Adipocyte (in vitro differentiated cells): ENCODE data around the gene USH2A.
A peak's percentile ranks its signal among the peaks of the same experiment; 100 is the strongest.

Experiments
- DNase-seq: peaks from one replicate; pipeline ENCODE4 v3.0.0-alpha.2; 2015; ENCODE audit warnings: low read depth
- H3K27me3 ChIP-seq: replicated peaks from 2 replicates; pipeline ENCODE4 v1.7.0; 2013; ENCODE audit warnings: mild to moderate bottlenecking, low read length, moderate library complexity; ENCODE audit not compliant: control insufficient read depth, insufficient read depth
- H3K36me3 ChIP-seq: 2 replicates; pipeline ENCODE4 v1.7.0; 2013; ENCODE audit warnings: low read length, mild to moderate bottlenecking, moderate library complexity; ENCODE audit not compliant: control insufficient read depth, insufficient read depth, severe bottlenecking
- H3K4me1 ChIP-seq: 2 replicates; pipeline ENCODE4 v1.7.0; 2013; ENCODE audit warnings: mild to moderate bottlenecking, low read length, moderate library complexity; ENCODE audit not compliant: control insufficient read depth, insufficient read depth
- H3K4me3 ChIP-seq: 2 replicates; pipeline ENCODE4 v1.7.0; 2013; ENCODE audit warnings: mild to moderate bottlenecking, low read length, moderate library complexity
- H3K9ac ChIP-seq: 2 replicates; pipeline ENCODE4 v1.7.0; 2013; ENCODE audit warnings: mild to moderate bottlenecking, low read length, moderate library complexity
- H3K9me3 ChIP-seq: 2 replicates; pipeline ENCODE4 v1.7.0; 2013; ENCODE audit warnings: mild to moderate bottlenecking, low read length, moderate library complexity; ENCODE audit not compliant: control insufficient read depth

Gene USH2A

GRCh38 chr1:215704089-215704860 is 719.0 kb downstream of the USH2A start:
- Histone ChIP-seq H3K4me1 (peaks cover 4% of the 10 kb centered on the region), H3K9ac (no peak overlapping the region), H3K4me3 (no peak overlapping the region), H3K9me3 (peaks cover 2% of the 10 kb centered on the region), H3K27me3 (no peaks in the 10 kb centered on the region), H3K36me3 (no peaks in the 10 kb centered on the region)
- DNase-seq: peak; percentile 76

DNA sequence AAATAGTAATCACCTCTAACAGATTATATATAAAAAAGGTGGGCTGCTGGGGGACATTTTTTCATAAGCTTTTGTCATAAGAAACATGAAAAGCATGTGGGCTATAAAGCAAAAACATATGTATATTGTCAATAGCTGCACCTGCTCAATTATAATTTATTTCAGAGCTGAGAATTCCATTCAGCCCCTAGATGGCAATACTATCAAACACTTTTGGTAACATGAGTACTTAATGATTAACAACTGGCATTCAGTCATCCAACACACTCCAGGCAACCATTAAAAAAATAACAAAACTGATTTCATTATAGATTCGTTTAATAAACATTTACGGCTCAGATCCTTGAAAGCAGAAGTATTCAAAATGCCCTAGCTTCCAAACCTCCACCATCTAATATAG is 741.0 kb downstream of the USH2A start:
- DNase-seq: peak; percentile 15
- no peaks in the 10 kb centered on the region for H3K4me1 ChIP-seq
- H3K36me3 ChIP-seq: no peaks in the 10 kb centered on the region
- no peak overlapping the region for H3K9ac ChIP-seq
- H3K4me3 ChIP-seq: no peak overlapping the region
- no peaks in the 10 kb centered on the region for H3K27me3 ChIP-seq
- no peaks in the 10 kb centered on the region for H3K9me3 ChIP-seq

GRCh38 chr1:215681041-215681440 is 742.2 kb downstream of the USH2A start:
- Histone ChIP-seq H3K4me1 (no peaks in the 10 kb centered on the region), H3K4me3 (no peak overlapping the region), H3K9me3 (no peaks in the 10 kb centered on the region), H3K27me3 (no peaks in the 10 kb centered on the region), H3K36me3 (no peaks in the 10 kb centered on the region), H3K9ac (no peak overlapping the region)
- DNase-seq: peak; percentile 28

GRCh38 chr1:215679231-215679630 is 744.0 kb downstream of the USH2A start:
- Histone ChIP-seq H3K4me1 (no peaks in the 10 kb centered on the region), H3K4me3 (no peak overlapping the region), H3K27me3 (no peaks in the 10 kb centered on the region), H3K36me3 (no peaks in the 10 kb centered on the region), H3K9ac (no peak overlapping the region), H3K9me3 (no peaks in the 10 kb centered on the region)
- no peak for DNase-seq

DNA sequence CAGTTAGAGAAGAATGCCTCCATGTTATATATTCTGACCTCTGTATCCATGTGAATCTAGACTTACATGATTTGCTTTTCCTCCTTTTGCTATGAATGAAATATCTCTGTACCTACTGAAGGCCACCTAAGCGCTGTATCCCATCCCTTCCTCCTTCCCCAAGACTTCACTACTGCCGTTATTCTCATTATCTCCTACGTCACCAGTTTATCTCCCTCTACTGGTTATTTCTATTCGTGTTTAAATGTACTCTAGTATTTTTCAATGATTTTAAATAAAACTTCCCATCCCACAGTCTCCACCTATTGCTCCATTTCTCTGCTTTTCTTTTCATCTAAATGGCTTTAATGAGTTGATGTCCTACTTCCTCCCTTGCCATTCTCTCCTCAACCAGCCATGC is 746.1 kb downstream of the USH2A start:
- Histone ChIP-seq H3K27me3 (no peaks in the 10 kb centered on the region), H3K9ac (no peak overlapping the region), H3K9me3 (no peaks in the 10 kb centered on the region), H3K4me3 (no peak overlapping the region), H3K4me1 (no peaks in the 10 kb centered on the region), H3K36me3 (no peaks in the 10 kb centered on the region)
- no peak for DNase-seq

GRCh38 chr1:215673943-215674342 is 749.3 kb downstream of the USH2A start:
- H3K4me3 ChIP-seq: no peak overlapping the region
- no peak overlapping the region for H3K9ac ChIP-seq
- no peak for DNase-seq
- no peaks in the 10 kb centered on the region for H3K9me3 ChIP-seq
- peaks cover 4% of the 10 kb centered on the region for H3K4me1 ChIP-seq
- H3K27me3 ChIP-seq: no peaks in the 10 kb centered on the region
- H3K36me3 ChIP-seq: no peaks in the 10 kb centered on the region

- no peak overlapping the region for H3K9ac ChIP-seq
- no peaks in the 10 kb centered on the region for H3K36me3 ChIP-seq
- H3K27me3 ChIP-seq: no peaks in the 10 kb centered on the region
- peaks cover 4% of the 10 kb centered on the region for H3K4me1 ChIP-seq
- no peaks in the 10 kb centered on the region for H3K9me3 ChIP-seq
- no peak overlapping the region for H3K4me3 ChIP-seq
- DNase-seq: peak; percentile 25
Observed at GRCh38 chr1:215672482-215672881, 750.8 kb downstream of the USH2A start.

- DNase-seq: peak; percentile 64
- H3K27me3 ChIP-seq: no peaks in the 10 kb centered on the region
- peaks cover 14% of the 10 kb centered on the region for H3K4me1 ChIP-seq
- no peak overlapping the region for H3K9ac ChIP-seq
- no peaks in the 10 kb centered on the region for H3K36me3 ChIP-seq
- no peaks in the 10 kb centered on the region for H3K9me3 ChIP-seq
- H3K4me3 ChIP-seq: no peak overlapping the region
Observed at GRCh38 chr1:215669806-215670491, 753.3 kb downstream of the USH2A start.

DNA sequence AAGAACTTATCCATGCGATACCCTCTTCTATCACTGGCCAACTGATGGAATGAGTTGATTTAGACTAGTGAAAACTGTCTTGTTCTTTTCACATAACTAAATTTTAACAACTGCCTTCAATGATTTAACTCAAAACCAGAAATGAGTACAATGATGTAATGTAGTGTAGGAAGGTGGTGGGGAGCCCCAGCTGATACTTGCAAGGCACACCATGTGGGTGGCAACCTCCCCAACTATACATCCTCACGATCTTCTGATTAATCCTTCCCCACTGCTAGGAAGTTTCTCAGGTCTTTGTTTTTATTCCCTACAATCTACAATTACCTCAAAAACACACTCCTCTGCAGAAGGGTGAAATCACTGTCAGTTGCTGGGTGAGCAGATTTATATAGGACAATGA is 755.5 kb downstream of the USH2A start:
- H3K9me3 ChIP-seq: no peaks in the 10 kb centered on the region
- H3K36me3 ChIP-seq: no peaks in the 10 kb centered on the region
- no peak overlapping the region for H3K9ac ChIP-seq
- H3K27me3 ChIP-seq: no peaks in the 10 kb centered on the region
- H3K4me1 ChIP-seq: peaks cover 14% of the 10 kb centered on the region
- H3K4me3 ChIP-seq: no peak overlapping the region
- no peak for DNase-seq

GRCh38 chr1:215665215-215665614 is 758.0 kb downstream of the USH2A start:
- Histone ChIP-seq H3K27me3 (no peaks in the 10 kb centered on the region), H3K9ac (no peak overlapping the region), H3K36me3 (no peaks in the 10 kb centered on the region), H3K9me3 (no peaks in the 10 kb centered on the region), H3K4me1 (peaks cover 11% of the 10 kb centered on the region), H3K4me3 (no peak overlapping the region)
- DNase-seq: peak; percentile 46

GRCh38 chr1:215661033-215661432 is 762.2 kb downstream of the USH2A start:
- peaks cover 7% of the 10 kb centered on the region for H3K4me1 ChIP-seq
- no peak for DNase-seq
- H3K27me3 ChIP-seq: no peaks in the 10 kb centered on the region
- no peaks in the 10 kb centered on the region for H3K36me3 ChIP-seq
- H3K4me3 ChIP-seq: no peak overlapping the region
- H3K9ac ChIP-seq: no peak overlapping the region
- H3K9me3 ChIP-seq: no peaks in the 10 kb centered on the region
